Gastrocnemius medialis (tissue), 4 donors: ENCODE data around the gene C1QL3. TPM values are rescaled to one million over a fixed set of nuclear protein-coding genes. Genes with fewer than 3 reads are reported as not detected.

Experiments
- ATAC-seq, 2 donors: fragments of 150-250 bp; one replicate each; pipeline ENCODE4 v1.9.1; 2016
- DNase-seq, 2 donors: peaks; one replicate each; pipeline ENCODE4 v3.0.0-alpha.2; 2019
- H3K27ac ChIP-seq, 4 donors: fragments of 200-600 bp; sonication (generic); 1 replicate in 1 of 4; 2 replicates in 3 of 4; pipeline ENCODE4 v1.5.1; 2016 to 2018; ENCODE audit warnings: mild to moderate bottlenecking in 2 of 4, moderate library complexity in 1 of 4
- H3K27me3 ChIP-seq, 3 donors: fragments of 200-600 bp; sonication (generic) in 2 of 3; 1 replicate in 1 of 3; 2 replicates in 2 of 3; pipeline versions ENCODE4 v1.5.1 to v1.6.0; 2016 to 2019; ENCODE audit warnings: mild to moderate bottlenecking in 1 of 3, moderate library complexity in 1 of 3
- H3K36me3 ChIP-seq, 2 donors: fragments of 200-600 bp; sonication (generic) in 1 of 2; one replicate each; pipeline ENCODE4 v1.5.1; 2017 to 2018
- H3K4me1 ChIP-seq, 2 donors: fragments of 200-600 bp; sonication (generic) in 1 of 2; one replicate each; pipeline ENCODE4 v1.5.1; 2016 to 2017; ENCODE audit warnings: mild to moderate bottlenecking in 2 of 2
- H3K4me3 ChIP-seq, 4 donors: fragments of 200-600 bp; sonication (generic) in 3 of 4; 1 replicate in 1 of 4; 2 replicates in 3 of 4; pipeline ENCODE4 v1.5.1; 2016 to 2019; ENCODE audit warnings: mild to moderate bottlenecking in 2 of 4
- H3K9me3 ChIP-seq, 3 donors: fragments of 200-600 bp; sonication (generic) in 2 of 3; 1 replicate in 1 of 3; 2 replicates in 2 of 3; pipeline ENCODE4 v1.5.1; 2016 to 2019
- CTCF ChIP-seq, 5 experiments: fragments of 450-650 bp in 3 of 5; fragments of 200-600 bp in 2 of 5; sonication (generic) in 2 of 5; IDR thresholded peaks in 4 of 5; conservative IDR thresholded peaks in 1 of 5; 1 replicate in 4 of 5; 2 replicates in 1 of 5; pipeline ENCODE4 v1.5.1; 2016 to 2019; ENCODE audit warnings: antibody characterized with exemption in 5 of 5, mild to moderate bottlenecking in 3 of 5, moderate library complexity in 3 of 5
- POLR2A ChIP-seq, 2 donors: fragments of 450-650 bp; IDR thresholded peaks; one replicate each; pipeline ENCODE4 v1.6.1; 2017; ENCODE audit warnings: antibody characterized with exemption in 2 of 2, mild to moderate bottlenecking in 2 of 2, moderate library complexity in 2 of 2
- in situ Hi-C, 4 donors: fragments of 200-750 bp; cut with MboI; loops; one replicate each; pipeline versions ENCODE4 v1.15.0 to v1.8.0; 2017; ENCODE audit warnings: low sequenced_read_pairs in 4 of 4
- intact Hi-C: fragments of 100-400 bp; cut with DNase I; formaldehyde crosslinking; loops from one replicate; pipeline ENCODE4 v1.15.1; 2023; ENCODE audit warnings: low total_unique reads
- total RNA-seq, 4 donors: library from RNA; depleted of rRNA; stranded (reverse); fragments of >200 nt; gene quantifications; one replicate each; pipeline versions ENCODE4 v1.1.0 to v1.2.3, GENCODE V29; 2016

The C1QL3 gene
- total RNA-seq, 4 donors from 2014 or later: not detected

GRCh38 chr10:16519908-16520861 is 1.5 kb downstream of the C1QL3 start:
- no peaks in the 10 kb centered on the region for H3K4me1 ChIP-seq
- in situ Hi-C loops (no loop called here), intact Hi-C loops (no loop called here)
- H3K36me3 ChIP-seq: no peaks in the 10 kb centered on the region
- no peak for DNase-seq
- H3K27ac ChIP-seq: no peak overlapping the region
- ATAC-seq: no peak
- H3K9me3 ChIP-seq: no peaks in the 10 kb centered on the region
- peaks cover 13 to 31% (median 24%) of the 10 kb centered on the region in 3 donors for H3K27me3 ChIP-seq
- TF ChIP-seq POLR2A (IDR thresholded peaks at IDR 0.05) (no peak), CTCF (IDR thresholded peaks at IDR 0.05 in 4 of 5, conservative IDR thresholded peaks at IDR 0.05 in 1 of 5) (no peak)
- H3K4me3 ChIP-seq: peak overlapping the region in 1 of 4 donors; percentile 42

DNA sequence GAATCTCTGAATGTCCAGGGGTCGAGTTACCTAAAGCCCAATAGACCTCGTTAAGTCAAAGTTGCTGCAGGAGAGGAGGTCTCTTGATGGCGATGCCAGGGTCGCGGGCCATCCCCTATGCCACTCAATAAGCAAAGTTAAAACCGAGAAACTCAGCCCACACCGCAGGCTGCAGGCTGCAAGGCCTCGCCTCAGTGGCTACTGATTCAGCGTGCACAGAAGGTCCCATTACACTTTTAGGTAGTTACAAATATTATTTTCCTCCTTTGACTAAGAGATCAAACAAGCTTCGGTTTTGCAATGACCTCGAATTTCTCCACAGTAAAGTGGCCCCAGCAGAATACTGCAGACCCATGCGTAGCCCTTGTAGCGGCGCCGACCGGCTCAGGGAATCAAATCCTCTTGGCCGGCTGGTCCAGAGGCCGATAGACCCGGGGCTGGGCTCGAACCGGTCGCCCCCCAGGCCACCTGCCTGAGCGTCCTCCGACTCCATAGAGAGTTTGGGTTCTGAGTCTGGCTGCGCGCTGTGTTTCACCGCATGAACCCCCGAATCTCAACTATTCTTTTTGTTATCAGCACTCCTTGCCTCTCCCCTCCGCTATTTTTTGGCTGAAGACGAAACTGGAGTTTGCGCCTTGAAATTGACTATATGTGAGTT is 2.3 kb downstream of the C1QL3 start:
- Histone ChIP-seq H3K27ac (no peak overlapping the region), H3K36me3 (no peaks in the 10 kb centered on the region), H3K27me3 (peaks cover 13 to 31% (median 25%) of the 10 kb centered on the region in 3 donors), H3K9me3 (no peaks in the 10 kb centered on the region), H3K4me1 (no peaks in the 10 kb centered on the region), H3K4me3 (no peak overlapping the region)
- ATAC-seq (no peak), DNase-seq (no peak)
- in situ Hi-C loops (no loop called here), intact Hi-C loops (no loop called here)
- TF ChIP-seq POLR2A (IDR thresholded peaks at IDR 0.05) (no peak), CTCF (IDR thresholded peaks at IDR 0.05 in 4 of 5, conservative IDR thresholded peaks at IDR 0.05 in 1 of 5) (no peak)

- in situ Hi-C loops: no loop called here
- ATAC-seq (no peak), DNase-seq (no peak)
- Histone ChIP-seq H3K4me1 (no peaks in the 10 kb centered on the region), H3K36me3 (no peaks in the 10 kb centered on the region), H3K9me3 (no peaks in the 10 kb centered on the region), H3K27me3 (peaks cover 13 to 31% (median 25%) of the 10 kb centered on the region in 3 donors), H3K27ac (no peak overlapping the region), H3K4me3 (no peak overlapping the region)
- intact Hi-C loops: no loop called here
- TF ChIP-seq POLR2A (IDR thresholded peaks at IDR 0.05) (no peak), CTCF (IDR thresholded peaks at IDR 0.05 in 4 of 5, conservative IDR thresholded peaks at IDR 0.05 in 1 of 5) (no peak)
Measured at GRCh38 chr10:16518822-16519221, 2.9 kb downstream of the C1QL3 start.

- in situ Hi-C loops: no loop called here
- H3K36me3 ChIP-seq: no peaks in the 10 kb centered on the region
- H3K27me3 ChIP-seq: peaks cover 0 to 4% (median 0%) of the 10 kb centered on the region in 3 donors
- TF ChIP-seq CTCF (IDR thresholded peaks at IDR 0.05 in 4 of 5, conservative IDR thresholded peaks at IDR 0.05 in 1 of 5) (no peak), POLR2A (IDR thresholded peaks at IDR 0.05) (no peak)
- ATAC-seq (no peak), DNase-seq (no peak)
- no peak overlapping the region for H3K4me3 ChIP-seq
- H3K27ac ChIP-seq: no peak overlapping the region
- intact Hi-C loops: no loop called here
- H3K9me3 ChIP-seq: no peaks in the 10 kb centered on the region
- no peaks in the 10 kb centered on the region for H3K4me1 ChIP-seq
Measured at GRCh38 chr10:16510843-16511242, 10.8 kb downstream of the C1QL3 start.
